Spleen (tissue), 7 donors: ENCODE measurements around the gene METTL24.

Source experiments
- CTCF ChIP-seq, 11 experiments: fragments of 200-600 bp in 7 of 11; fragments of 450-650 bp in 4 of 11; sonication (generic) in 4 of 11; IDR thresholded peaks in 8 of 11; conservative IDR thresholded peaks in 3 of 11; 1 replicate in 7 of 11; 2 replicates in 4 of 11; pipeline versions ENCODE4 v1.4.0 to v1.8.0; 2016 to 2021; ENCODE audit warnings: antibody characterized with exemption in 11 of 11, inconsistent platforms in 4 of 11, mild to moderate bottlenecking in 1 of 11
- POLR2A ChIP-seq, 3 donors: fragments of 450-650 bp; IDR thresholded peaks; one replicate each; pipeline ENCODE4 v1.5.1; 2017; ENCODE audit warnings: antibody characterized with exemption in 3 of 3, mild to moderate bottlenecking in 1 of 3
- donor health status: DM: no; HTN: no; CAD: no; lungs with moderate emphysema.
- donor health status: DM: no; HTN: no; CAD: no.
- donor health status: DM: no; HTN: no; CAD: no.

GRCh38 chr6:110196874-110197273 is 161.3 kb downstream of the METTL24 start:
- TF ChIP-seq CTCF (IDR thresholded peaks at IDR 0.05 in 8 of 11, conservative IDR thresholded peaks at IDR 0.05 in 3 of 11) (no peak), POLR2A (IDR thresholded peaks at IDR 0.05) (no peak)
